Neutrophil (primary cell): ENCODE measurements around the gene ACBD3.

Experiments used
- H3K27ac ChIP-seq: fragments of 200-600 bp; sonication (generic); 2 replicates; pipeline ENCODE4 v1.5.1; 2016; ENCODE audit warnings: mild to moderate bottlenecking, moderate library complexity
- H3K27me3 ChIP-seq: fragments of 200-600 bp; sonication (generic); 2 replicates; pipeline ENCODE4 v1.6.0; 2016; ENCODE audit warnings: mild to moderate bottlenecking
- H3K36me3 ChIP-seq: fragments of 200-600 bp; sonication (generic); 2 replicates; pipeline ENCODE4 v1.5.1; 2017
- H3K4me1 ChIP-seq, 2 experiments: fragments of 200-600 bp in 1 of 2; sonication (generic) in 1 of 2; 1 replicate in 1 of 2; 2 replicates in 1 of 2; pipeline versions ENCODE4 v1.5.1 to v1.6.1; 2013 to 2016; ENCODE audit warnings: low read depth in 1 of 2, low read length in 1 of 2, mild to moderate bottlenecking in 1 of 2, moderate library complexity in 1 of 2; ENCODE audit not compliant: control insufficient read depth in 1 of 2, insufficient read depth in 1 of 2
- H3K4me3 ChIP-seq, 2 experiments: fragments of 200-600 bp in 1 of 2; sonication (generic) in 1 of 2; 1 replicate in 1 of 2; 2 replicates in 1 of 2; pipeline ENCODE4 v1.5.1; 2013 to 2016; ENCODE audit warnings: low read depth in 1 of 2, low read length in 1 of 2, mild to moderate bottlenecking in 1 of 2, moderate library complexity in 1 of 2
- H3K9me3 ChIP-seq: fragments of 200-600 bp; sonication (generic); 2 replicates; pipeline ENCODE4 v1.5.1; 2016
- TF ChIP-seq, protein P1 (sequence below): fragments of 200-600 bp; sonication (generic); IDR thresholded peaks from 2 replicates; pipeline ENCODE4 v1.5.1; 2016; ENCODE audit warnings: antibody characterized with exemption

The ACBD3 gene

GRCh38 chr1:226186124-226187018 lies at the start of gene ACBD3:
TSS of gene ACBD3 (minus strand) at chr1:226186741. CDS start at chr1:226186675, 66 bp downstream.
- Histone ChIP-seq H3K4me3 (peak within 1 kb of the TSS; percentile 71 to 78), H3K27ac (peak within 1 kb of the TSS; percentile 91), H3K4me1 (peaks cover 43 to 45% of the 10 kb centered on the region in 2 experiments), H3K36me3 (no peaks in the 10 kb centered on the region), H3K27me3 (no peaks in the 10 kb centered on the region), H3K9me3 (no peaks in the 10 kb centered on the region)
- TF ChIP-seq, protein P1, sequence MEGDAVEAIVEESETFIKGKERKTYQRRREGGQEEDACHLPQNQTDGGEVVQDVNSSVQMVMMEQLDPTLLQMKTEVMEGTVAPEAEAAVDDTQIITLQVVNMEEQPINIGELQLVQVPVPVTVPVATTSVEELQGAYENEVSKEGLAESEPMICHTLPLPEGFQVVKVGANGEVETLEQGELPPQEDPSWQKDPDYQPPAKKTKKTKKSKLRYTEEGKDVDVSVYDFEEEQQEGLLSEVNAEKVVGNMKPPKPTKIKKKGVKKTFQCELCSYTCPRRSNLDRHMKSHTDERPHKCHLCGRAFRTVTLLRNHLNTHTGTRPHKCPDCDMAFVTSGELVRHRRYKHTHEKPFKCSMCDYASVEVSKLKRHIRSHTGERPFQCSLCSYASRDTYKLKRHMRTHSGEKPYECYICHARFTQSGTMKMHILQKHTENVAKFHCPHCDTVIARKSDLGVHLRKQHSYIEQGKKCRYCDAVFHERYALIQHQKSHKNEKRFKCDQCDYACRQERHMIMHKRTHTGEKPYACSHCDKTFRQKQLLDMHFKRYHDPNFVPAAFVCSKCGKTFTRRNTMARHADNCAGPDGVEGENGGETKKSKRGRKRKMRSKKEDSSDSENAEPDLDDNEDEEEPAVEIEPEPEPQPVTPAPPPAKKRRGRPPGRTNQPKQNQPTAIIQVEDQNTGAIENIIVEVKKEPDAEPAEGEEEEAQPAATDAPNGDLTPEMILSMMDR, result peak; percentile 23

DNA sequence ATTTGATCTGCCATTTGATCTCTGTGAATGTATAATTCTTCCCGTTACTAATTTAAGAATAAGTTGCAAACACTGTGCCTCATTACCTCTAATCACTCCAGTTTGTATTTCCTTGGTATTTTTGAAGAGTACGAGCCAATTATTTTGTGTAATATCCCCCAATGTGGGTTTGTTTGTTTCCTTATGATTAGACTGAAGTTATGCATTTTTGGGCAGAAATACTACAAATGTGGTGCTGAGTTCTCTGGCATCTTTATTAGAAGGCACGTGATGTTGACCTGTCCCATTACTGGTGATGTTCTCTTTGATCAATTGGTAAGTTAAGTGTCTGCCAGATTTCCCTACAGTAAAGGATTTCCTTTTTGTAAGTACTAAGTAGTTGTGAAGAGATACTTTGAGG lies 47.3 kb upstream of the ACBD3 start:
- no peak overlapping the region for H3K27ac ChIP-seq
- H3K4me1 ChIP-seq, result no peaks in the 10 kb centered on the region
- no peak overlapping the region for H3K4me3 ChIP-seq
- H3K9me3 ChIP-seq, result no peaks in the 10 kb centered on the region
- TF ChIP-seq, protein P1, result no peak
- H3K36me3 ChIP-seq, result peaks cover 35% of the 10 kb centered on the region
- H3K27me3 ChIP-seq, result no peaks in the 10 kb centered on the region

GRCh38 chr1:226233293-226233692 lies 46.8 kb upstream of the ACBD3 start:
- TF ChIP-seq, protein P1, result no peak
- Histone ChIP-seq H3K36me3 (peaks cover 33% of the 10 kb centered on the region), H3K9me3 (no peaks in the 10 kb centered on the region), H3K4me3 (no peak overlapping the region), H3K27me3 (no peaks in the 10 kb centered on the region), H3K27ac (no peak overlapping the region), H3K4me1 (no peaks in the 10 kb centered on the region)

- peaks cover 43% of the 10 kb centered on the region for H3K27me3 ChIP-seq
- peaks cover 6 to 11% of the 10 kb centered on the region in 2 experiments for H3K4me1 ChIP-seq
- peaks cover 8% of the 10 kb centered on the region for H3K36me3 ChIP-seq
- H3K4me3 ChIP-seq, result no peak overlapping the region
- H3K9me3 ChIP-seq, result no peaks in the 10 kb centered on the region
- TF ChIP-seq, protein P1, result no peak
- H3K27ac ChIP-seq, result no peak overlapping the region
Observed at GRCh38 chr1:226226601-226227000, 40.1 kb upstream of the ACBD3 start.

- H3K4me3 ChIP-seq, result no peak overlapping the region
- peaks cover 6 to 11% of the 10 kb centered on the region in 2 experiments for H3K4me1 ChIP-seq
- H3K9me3 ChIP-seq, result no peaks in the 10 kb centered on the region
- H3K27me3 ChIP-seq, result peaks cover 69% of the 10 kb centered on the region
- no peak overlapping the region for H3K27ac ChIP-seq
- TF ChIP-seq, protein P1, result no peak
- no peaks in the 10 kb centered on the region for H3K36me3 ChIP-seq
Observed at GRCh38 chr1:226223786-226224244, 37.3 kb upstream of the ACBD3 start.
